ENCODE results near the gene SKAP1. TPM values are rescaled to one million over a fixed set of nuclear protein-coding genes. Genes with fewer than 3 reads are reported as not detected.
A peak's percentile ranks its signal among the peaks of the same experiment; 100 is the strongest.

SKAP1 gene
- total RNA-seq, 1 experiment from 2014 or later = 1.3 TPM

GRCh38 chr17:48237456-48237855 is 192.6 kb downstream of the SKAP1 start:
- DNase-seq (ENCODE audit: low read depth in 1 of 2, low spot score in 2 of 2) = no peak
- peak overlapping the region; percentile 3; the same call in 1 of the 2 replicates for H3K27ac ChIP-seq
- H3K27me3 ChIP-seq (replicated peaks) = no peaks in the 10 kb centered on the region
- H3K9me3 ChIP-seq (replicated peaks) = no peaks in the 10 kb centered on the region
- H3K4me1 ChIP-seq (replicated peaks) = peaks cover 62% of the 10 kb centered on the region
- no peaks in the 10 kb centered on the region for H3K36me3 ChIP-seq
- no peak overlapping the region for H3K4me3 ChIP-seq

DNA sequence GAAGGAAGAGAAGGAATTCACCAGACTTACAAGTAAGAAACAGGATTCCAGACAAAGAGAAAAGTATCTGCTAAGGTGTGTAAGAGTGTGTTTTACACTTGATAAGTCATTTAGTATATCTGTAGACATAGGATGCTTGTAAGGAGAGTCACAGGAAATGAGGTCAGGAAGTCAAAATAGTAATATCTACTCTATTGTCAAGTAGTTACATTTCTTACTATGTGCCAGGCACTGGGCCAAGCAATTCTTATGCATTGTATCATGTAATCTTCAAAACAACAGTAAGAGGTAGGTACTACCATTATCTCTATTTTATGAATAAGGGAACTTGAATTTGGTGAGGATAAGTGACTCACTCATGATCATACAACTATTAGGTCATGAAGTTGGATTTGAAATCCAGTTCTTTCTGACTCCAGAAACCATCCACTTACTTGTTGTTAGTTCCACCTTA is 193.3 kb downstream of the SKAP1 start:
- Histone ChIP-seq H3K27ac (peak overlapping the region; percentile 23), H3K36me3 (no peaks in the 10 kb centered on the region), H3K4me1 (replicated peaks) (peaks cover 55% of the 10 kb centered on the region), H3K27me3 (replicated peaks) (no peaks in the 10 kb centered on the region), H3K9me3 (replicated peaks) (no peaks in the 10 kb centered on the region), H3K4me3 (no peak overlapping the region)
- DNase-seq (ENCODE audit: low read depth in 1 of 2, low spot score in 2 of 2) = peak; percentile 73 to 76

- H3K27ac ChIP-seq = no peak overlapping the region
- no peaks in the 10 kb centered on the region for H3K9me3 ChIP-seq (replicated peaks)
- H3K4me3 ChIP-seq = no peak overlapping the region
- DNase-seq (ENCODE audit: low read depth in 1 of 2, low spot score in 2 of 2) = no peak
- no peaks in the 10 kb centered on the region for H3K36me3 ChIP-seq
- H3K4me1 ChIP-seq (replicated peaks) = peaks cover 37% of the 10 kb centered on the region
- H3K27me3 ChIP-seq (replicated peaks) = no peaks in the 10 kb centered on the region
Measured at GRCh38 chr17:48234922-48235321, 195.1 kb downstream of the SKAP1 start.

DNA sequence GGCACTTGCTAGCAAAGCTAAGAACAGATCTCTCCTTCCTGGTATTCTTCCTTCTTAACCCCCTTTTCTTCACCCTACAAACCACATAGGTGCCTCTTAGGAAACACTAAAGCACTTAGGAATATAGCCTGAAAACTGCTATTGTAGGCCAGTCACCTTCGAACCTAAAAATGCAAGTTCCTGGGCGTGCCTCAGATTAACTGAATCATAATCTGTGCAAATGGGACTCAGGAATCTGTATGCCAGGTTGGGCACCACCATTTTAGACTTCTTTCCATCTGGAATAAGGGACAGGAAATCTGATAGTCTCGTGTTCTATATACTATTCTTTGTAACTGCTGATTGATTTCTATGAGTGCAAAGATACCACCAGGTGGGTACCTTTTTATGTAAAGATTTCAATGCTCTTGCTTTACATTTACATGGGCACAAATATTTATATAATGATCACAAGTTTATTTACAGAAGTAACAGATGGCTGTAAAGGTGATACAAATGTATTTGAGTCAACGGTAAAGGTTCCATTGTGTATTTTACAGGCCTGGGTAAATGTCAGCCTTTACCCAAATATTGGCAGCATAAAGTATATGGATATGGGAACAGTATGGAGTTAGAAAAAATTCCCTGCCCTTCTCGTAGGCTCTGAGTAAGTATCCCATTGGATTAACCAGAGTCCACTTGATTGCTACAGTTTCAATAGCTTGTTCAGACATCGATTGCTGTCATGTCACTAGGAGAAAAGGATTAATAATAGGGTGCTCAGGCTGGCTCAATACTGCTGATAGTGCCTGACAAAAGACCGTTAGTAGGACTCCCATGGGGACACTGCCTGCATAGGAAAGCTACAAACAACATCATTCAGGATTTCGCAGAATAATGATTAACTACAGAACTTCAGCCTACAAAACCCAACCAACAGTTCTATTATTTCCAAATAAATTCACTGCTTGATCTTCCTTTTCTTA is 197.7 kb downstream of the SKAP1 start:
- no peak overlapping the region for H3K27ac ChIP-seq
- H3K36me3 ChIP-seq = no peaks in the 10 kb centered on the region
- H3K27me3 ChIP-seq (replicated peaks) = no peaks in the 10 kb centered on the region
- no peak for DNase-seq (ENCODE audit: low read depth in 1 of 2, low spot score in 2 of 2)
- no peak overlapping the region for H3K4me3 ChIP-seq
- H3K9me3 ChIP-seq (replicated peaks) = no peaks in the 10 kb centered on the region
- peaks cover 16% of the 10 kb centered on the region for H3K4me1 ChIP-seq (replicated peaks)

DNA sequence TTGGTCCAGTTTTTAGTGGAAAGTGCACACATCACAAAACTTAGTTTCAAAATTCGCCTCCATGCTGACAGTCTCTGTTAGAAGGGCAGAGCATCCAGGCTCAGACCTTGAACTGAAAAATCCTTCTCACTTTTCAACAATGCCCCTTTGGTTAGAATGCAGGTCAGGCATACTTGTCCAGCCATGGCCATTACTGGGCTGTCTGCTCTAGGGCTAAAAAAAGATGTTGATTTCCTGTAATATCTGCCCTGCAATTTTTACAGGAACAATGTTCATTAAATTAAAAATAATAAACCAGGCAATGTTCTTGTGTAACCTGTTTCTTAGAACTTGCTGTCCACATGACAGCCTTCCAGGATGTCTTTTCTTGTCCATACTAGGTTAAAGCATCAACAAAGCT is 200.1 kb downstream of the SKAP1 start:
- no peak for DNase-seq (ENCODE audit: low read depth in 1 of 2, low spot score in 2 of 2)
- Histone ChIP-seq H3K9me3 (replicated peaks) (no peaks in the 10 kb centered on the region), H3K4me3 (no peak overlapping the region), H3K4me1 (replicated peaks) (no peaks in the 10 kb centered on the region), H3K36me3 (no peaks in the 10 kb centered on the region), H3K27me3 (replicated peaks) (no peaks in the 10 kb centered on the region), H3K27ac (no peak overlapping the region)

DNA sequence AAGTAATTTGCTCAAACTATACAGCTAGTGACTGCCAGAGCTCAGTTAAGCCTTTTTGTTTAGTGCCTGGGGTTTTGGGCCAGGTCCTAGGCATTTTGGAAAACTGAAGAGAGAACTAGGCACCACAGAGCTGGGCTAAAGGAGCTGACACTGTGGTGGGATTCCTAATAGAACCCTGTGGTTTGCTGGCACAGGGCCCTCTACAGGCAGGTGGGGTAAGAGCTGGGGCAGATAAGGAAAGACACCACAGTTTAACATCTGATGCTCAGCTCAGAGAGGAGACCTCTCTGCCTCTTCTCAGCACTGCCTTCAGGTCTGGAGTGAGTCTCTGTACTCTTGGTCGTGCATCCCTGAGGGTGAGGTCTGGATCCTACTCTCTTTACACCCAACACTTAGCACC is 201.3 kb downstream of the SKAP1 start:
- DNase-seq (ENCODE audit: low read depth in 1 of 2, low spot score in 2 of 2) = no peak
- Histone ChIP-seq H3K36me3 (no peaks in the 10 kb centered on the region), H3K27ac (no peak overlapping the region), H3K9me3 (replicated peaks) (no peaks in the 10 kb centered on the region), H3K27me3 (replicated peaks) (no peaks in the 10 kb centered on the region), H3K4me3 (no peak overlapping the region), H3K4me1 (replicated peaks) (no peaks in the 10 kb centered on the region)

DNA sequence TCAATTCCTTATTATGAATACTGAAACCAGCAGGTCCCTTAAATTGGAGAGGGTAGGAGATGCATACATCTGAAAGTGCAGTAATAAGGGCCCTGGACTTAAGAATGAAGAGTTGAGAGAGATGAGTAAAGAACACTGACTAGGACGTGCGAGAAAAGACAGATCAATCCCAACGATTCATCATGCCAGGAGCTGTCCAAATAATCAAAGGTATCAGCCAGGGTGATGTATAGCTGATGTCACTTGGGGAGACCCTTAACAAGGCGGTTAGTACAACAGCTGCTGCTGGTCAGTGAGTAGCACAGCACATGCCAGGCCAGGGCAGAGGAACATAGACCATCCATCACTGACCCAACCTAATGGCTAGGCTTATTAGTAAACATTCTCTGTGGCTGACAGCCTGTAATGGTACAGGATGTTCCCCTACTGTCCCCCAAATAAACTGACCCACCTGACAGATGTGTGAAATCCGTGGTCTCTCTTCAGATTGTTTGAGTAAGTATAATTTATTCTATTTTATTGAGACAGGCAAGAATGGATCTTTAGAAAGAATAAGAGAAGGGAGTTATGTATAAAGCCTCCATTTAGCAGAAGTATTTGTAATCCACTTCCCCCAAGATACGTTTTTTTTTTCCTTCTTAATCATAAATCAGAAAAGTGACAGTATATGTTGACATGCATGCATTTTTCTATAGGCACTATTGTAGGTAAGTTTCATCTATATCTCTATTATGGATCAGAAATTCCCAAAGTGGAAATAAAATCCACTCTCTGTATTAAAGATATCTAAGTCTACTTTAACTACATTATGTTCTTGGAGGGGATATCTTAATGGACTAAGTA is 204.1 kb downstream of the SKAP1 start:
- H3K4me3 ChIP-seq = no peak overlapping the region
- H3K27me3 ChIP-seq (replicated peaks) = no peaks in the 10 kb centered on the region
- H3K9me3 ChIP-seq (replicated peaks) = no peaks in the 10 kb centered on the region
- no peak for DNase-seq (ENCODE audit: low read depth in 1 of 2, low spot score in 2 of 2)
- no peaks in the 10 kb centered on the region for H3K36me3 ChIP-seq
- H3K4me1 ChIP-seq (replicated peaks) = no peaks in the 10 kb centered on the region
- no peak overlapping the region for H3K27ac ChIP-seq

DNA sequence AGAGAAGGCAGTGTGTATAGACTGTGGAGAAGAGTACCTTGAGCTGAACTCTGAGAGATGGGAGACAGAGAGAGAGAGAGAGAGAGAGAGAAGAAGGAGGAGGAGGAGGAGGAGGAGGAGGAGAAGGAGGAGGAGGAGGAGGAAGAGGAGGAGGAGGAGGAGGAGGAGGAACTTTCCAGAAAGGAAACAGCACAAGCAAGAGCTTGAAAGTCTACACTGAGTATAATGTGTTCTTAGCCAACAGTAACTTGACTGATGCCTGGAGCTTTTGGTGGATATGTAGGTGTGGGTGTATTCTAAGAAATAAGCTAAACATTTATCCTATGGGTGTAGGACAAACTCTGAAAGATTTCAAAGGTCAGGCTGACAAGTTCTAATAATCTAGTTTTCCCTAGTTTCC is 206.1 kb downstream of the SKAP1 start:
- Histone ChIP-seq H3K4me1 (replicated peaks) (no peaks in the 10 kb centered on the region), H3K27ac (no peak overlapping the region), H3K4me3 (no peak overlapping the region), H3K9me3 (replicated peaks) (no peaks in the 10 kb centered on the region), H3K36me3 (no peaks in the 10 kb centered on the region), H3K27me3 (replicated peaks) (no peaks in the 10 kb centered on the region)
- no peak for DNase-seq (ENCODE audit: low read depth in 1 of 2, low spot score in 2 of 2)

- no peaks in the 10 kb centered on the region for H3K36me3 ChIP-seq
- no peaks in the 10 kb centered on the region for H3K4me1 ChIP-seq (replicated peaks)
- H3K4me3 ChIP-seq = no peak overlapping the region
- no peaks in the 10 kb centered on the region for H3K9me3 ChIP-seq (replicated peaks)
- no peaks in the 10 kb centered on the region for H3K27me3 ChIP-seq (replicated peaks)
- DNase-seq (ENCODE audit: low read depth in 1 of 2, low spot score in 2 of 2) = no peak
- H3K27ac ChIP-seq = no peak overlapping the region
Measured at GRCh38 chr17:48219617-48220016, 210.4 kb downstream of the SKAP1 start.

- DNase-seq (ENCODE audit: low read depth in 1 of 2, low spot score in 2 of 2) = peak; percentile 63 to 68
- Histone ChIP-seq H3K4me3 (no peak overlapping the region), H3K36me3 (no peaks in the 10 kb centered on the region), H3K9me3 (replicated peaks) (no peaks in the 10 kb centered on the region), H3K27ac (no peak overlapping the region), H3K27me3 (replicated peaks) (no peaks in the 10 kb centered on the region), H3K4me1 (replicated peaks) (0 out of 2 replicates have a peak, but pooled peaks cover 5% of the 10 kb centered on the region)
Measured at GRCh38 chr17:48215583-48216139, 214.4 kb downstream of the SKAP1 start.

DNA sequence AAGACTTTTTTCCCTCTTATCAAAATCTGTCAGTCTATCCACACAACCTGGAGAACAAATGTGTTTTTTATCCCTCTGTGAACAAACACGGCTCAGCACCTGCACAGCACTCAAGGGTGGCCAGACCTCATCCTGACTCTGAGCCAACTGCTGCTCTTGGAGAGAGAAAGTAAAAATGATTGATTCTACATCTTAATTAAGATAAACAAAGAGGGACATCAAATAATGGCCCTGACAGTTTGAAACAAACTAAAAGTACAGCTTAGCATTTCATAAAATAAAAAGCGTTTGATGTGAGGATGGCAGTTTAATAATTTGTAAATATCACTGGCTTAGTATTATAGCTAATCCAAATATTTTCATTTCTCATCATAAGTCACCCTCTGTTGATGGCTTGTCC is 216.2 kb downstream of the SKAP1 start:
- H3K9me3 ChIP-seq (replicated peaks) = no peaks in the 10 kb centered on the region
- H3K4me3 ChIP-seq = no peak overlapping the region
- no peaks in the 10 kb centered on the region for H3K36me3 ChIP-seq
- DNase-seq (ENCODE audit: low read depth in 1 of 2, low spot score in 2 of 2) = no peak
- H3K27me3 ChIP-seq (replicated peaks) = no peaks in the 10 kb centered on the region
- peaks cover 14% of the 10 kb centered on the region for H3K4me1 ChIP-seq (replicated peaks)
- no peak overlapping the region for H3K27ac ChIP-seq

- Histone ChIP-seq H3K4me3 (no peak overlapping the region), H3K27me3 (replicated peaks) (no peaks in the 10 kb centered on the region)
Measured at GRCh38 chr17:48211787-48212186, 218.2 kb downstream of the SKAP1 start.

GRCh38 chr17:48211011-48211410 is 219.0 kb downstream of the SKAP1 start:
- no peaks in the 10 kb centered on the region for H3K27me3 ChIP-seq (replicated peaks)
- H3K27ac ChIP-seq = no peak overlapping the region
- no peak overlapping the region for H3K4me3 ChIP-seq

More at GRCh38 chr17:48211787-48212186, 218.2 kb downstream of the SKAP1 start:
- Histone ChIP-seq H3K4me1 (replicated peaks) (peaks cover 34% of the 10 kb centered on the region), H3K27ac (no peak overlapping the region), H3K36me3 (no peaks in the 10 kb centered on the region), H3K9me3 (replicated peaks) (no peaks in the 10 kb centered on the region)
- DNase-seq (ENCODE audit: low read depth in 1 of 2, low spot score in 2 of 2) = no peak

More at GRCh38 chr17:48211011-48211410, 219.0 kb downstream of the SKAP1 start:
- no peaks in the 10 kb centered on the region for H3K36me3 ChIP-seq
- H3K4me1 ChIP-seq (replicated peaks) = peaks cover 39% of the 10 kb centered on the region
- H3K9me3 ChIP-seq (replicated peaks) = no peaks in the 10 kb centered on the region
- no peak for DNase-seq (ENCODE audit: low read depth in 1 of 2, low spot score in 2 of 2)

All from SJSA1 (cell line).